Kidney (tissue), 14 donors: Measurements from ENCODE around the gene ALK. TPM values are rescaled to one million over a fixed set of nuclear protein-coding genes. Genes with fewer than 3 reads are reported as not detected.

Experiments used
- DNase-seq, 5 donors: peaks; one replicate each; pipeline ENCODE4 v3.0.0-alpha.2; 2013 to 2020
- FAIRE-seq: peaks from 2 replicates; lab custom pipeline; 2012; peaks lifted over from hg19 to GRCh38; lab: Jason Lieb, UNC
- H3K27ac ChIP-seq, 2 donors: one replicate each; pipeline ENCODE4 v1.7.0; 2013; ENCODE audit warnings: low read depth in 2 of 2, low read length in 2 of 2, inconsistent platforms in 1 of 2
- H3K27me3 ChIP-seq: one replicate; pipeline ENCODE4 v1.7.1; 2013; ENCODE audit warnings: low read length, inconsistent platforms; ENCODE audit not compliant: control insufficient read depth, insufficient read depth
- H3K36me3 ChIP-seq, 3 donors: one replicate each; pipeline versions ENCODE4 v1.7.0 to v1.7.1; 2013; ENCODE audit warnings: low read length in 3 of 3, control low read depth in 1 of 3, inconsistent platforms in 1 of 3; ENCODE audit not compliant: insufficient read depth in 3 of 3, control insufficient read depth in 2 of 3
- H3K4me1 ChIP-seq, 3 donors: one replicate each; pipeline versions ENCODE4 v1.7.0 to v1.7.1; 2013; ENCODE audit warnings: low read length in 3 of 3, inconsistent platforms in 1 of 3, low read depth in 1 of 3; ENCODE audit not compliant: control insufficient read depth in 2 of 3, insufficient read depth in 2 of 3
- H3K4me3 ChIP-seq, 3 donors: one replicate each; pipeline versions ENCODE4 v1.7.0 to v1.8.1; 2013; ENCODE audit warnings: low read length in 3 of 3, control low read depth in 1 of 3, inconsistent platforms in 1 of 3
- H3K9ac ChIP-seq, 3 donors: one replicate each; pipeline versions ENCODE4 v1.7.0 to v1.7.1; 2013; ENCODE audit warnings: low read length in 3 of 3, control low read depth in 1 of 3, inconsistent platforms in 1 of 3
- H3K9me3 ChIP-seq, 3 donors: one replicate each; pipeline versions ENCODE4 v1.7.0 to v1.7.1; 2013; ENCODE audit warnings: low read length in 3 of 3, control low read depth in 1 of 3, inconsistent platforms in 1 of 3; ENCODE audit not compliant: control insufficient read depth in 2 of 3, insufficient read depth in 1 of 3
- intact Hi-C: fragments of 100-400 bp; cut with DNase I; formaldehyde crosslinking; loops from one replicate; pipeline ENCODE4 v1.11.1; 2022
- polyA plus RNA-seq: library from polyadenylated mRNA; stranded (reverse); fragments of 350-450 nt; fragmentation: Illumina TruSeq; extraction: RNeasy Lipid Tissue Mini Kit (QIAGEN cat#74804); gene quantifications from one replicate; pipeline ENCODE4 v1.2.3, GENCODE V29; 2014; ENCODE audit warnings: low read depth, low replicate concordance; ENCODE audit not compliant: insufficient read depth
- total RNA-seq: library from RNA; stranded (reverse); fragmentation: NEBNext Ultra II Directional; extraction: Animal tissue kit (Norgen Biotek cat#: 25700); gene quantifications from one replicate; pipeline ENCODE4 v1.2.1, GENCODE V29; 2021
- TF ChIP-seq, protein P1 (sequence below): IDR thresholded peaks from 3 replicates; pipeline ENCODE4 v1.5.1; 2012; ENCODE audit warnings: mild to moderate bottlenecking, moderate library complexity, borderline replicate concordance; ENCODE audit not compliant: insufficient read depth; ENCODE audit errors: extremely low read depth
- donor health status: control.
- donor health status: control.
- donor health status: control.
- donor health status: control.
- donor health status: control.
- donor health status: DM: yes; HTN: yes; CAD: no.
- donor health status: Normal renal cell carcinoma (clear cell type).

Gene ALK
- total and polyA plus RNA-seq, 2 donors from 2014 or later = 0.13 TPM; not detected in 1

DNA sequence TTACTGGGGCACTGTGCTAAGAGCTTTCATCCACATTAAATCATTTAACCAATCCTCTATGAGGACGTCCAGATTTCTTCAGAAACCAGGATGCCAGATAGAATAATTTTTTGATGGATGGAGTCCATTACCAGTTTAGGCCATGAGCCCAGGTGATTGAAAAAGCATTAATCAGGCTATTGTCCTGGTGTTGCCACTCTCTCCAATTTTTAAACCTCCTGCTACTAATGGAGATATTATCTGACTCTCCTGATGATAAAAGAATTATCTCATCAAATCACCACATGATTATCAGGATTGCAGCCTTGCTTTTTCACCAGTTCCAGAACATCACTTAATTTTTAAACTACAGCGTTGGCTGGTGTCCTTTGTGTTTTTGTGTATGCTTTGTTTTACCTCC, 404.0 kb downstream of the ALK start:
- Histone ChIP-seq H3K4me3 (no peak overlapping the region), H3K4me1 (no peaks in the 10 kb centered on the region), H3K36me3 (no peaks in the 10 kb centered on the region), H3K27ac (no peak overlapping the region), H3K9me3 (no peaks in the 10 kb centered on the region), H3K27me3 (no peaks in the 10 kb centered on the region), H3K9ac (no peak overlapping the region)
- TF ChIP-seq, protein P1, sequence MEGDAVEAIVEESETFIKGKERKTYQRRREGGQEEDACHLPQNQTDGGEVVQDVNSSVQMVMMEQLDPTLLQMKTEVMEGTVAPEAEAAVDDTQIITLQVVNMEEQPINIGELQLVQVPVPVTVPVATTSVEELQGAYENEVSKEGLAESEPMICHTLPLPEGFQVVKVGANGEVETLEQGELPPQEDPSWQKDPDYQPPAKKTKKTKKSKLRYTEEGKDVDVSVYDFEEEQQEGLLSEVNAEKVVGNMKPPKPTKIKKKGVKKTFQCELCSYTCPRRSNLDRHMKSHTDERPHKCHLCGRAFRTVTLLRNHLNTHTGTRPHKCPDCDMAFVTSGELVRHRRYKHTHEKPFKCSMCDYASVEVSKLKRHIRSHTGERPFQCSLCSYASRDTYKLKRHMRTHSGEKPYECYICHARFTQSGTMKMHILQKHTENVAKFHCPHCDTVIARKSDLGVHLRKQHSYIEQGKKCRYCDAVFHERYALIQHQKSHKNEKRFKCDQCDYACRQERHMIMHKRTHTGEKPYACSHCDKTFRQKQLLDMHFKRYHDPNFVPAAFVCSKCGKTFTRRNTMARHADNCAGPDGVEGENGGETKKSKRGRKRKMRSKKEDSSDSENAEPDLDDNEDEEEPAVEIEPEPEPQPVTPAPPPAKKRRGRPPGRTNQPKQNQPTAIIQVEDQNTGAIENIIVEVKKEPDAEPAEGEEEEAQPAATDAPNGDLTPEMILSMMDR = no peak
- no peak for FAIRE-seq
- no peak for DNase-seq
- intact Hi-C loops = no loop called here

DNA sequence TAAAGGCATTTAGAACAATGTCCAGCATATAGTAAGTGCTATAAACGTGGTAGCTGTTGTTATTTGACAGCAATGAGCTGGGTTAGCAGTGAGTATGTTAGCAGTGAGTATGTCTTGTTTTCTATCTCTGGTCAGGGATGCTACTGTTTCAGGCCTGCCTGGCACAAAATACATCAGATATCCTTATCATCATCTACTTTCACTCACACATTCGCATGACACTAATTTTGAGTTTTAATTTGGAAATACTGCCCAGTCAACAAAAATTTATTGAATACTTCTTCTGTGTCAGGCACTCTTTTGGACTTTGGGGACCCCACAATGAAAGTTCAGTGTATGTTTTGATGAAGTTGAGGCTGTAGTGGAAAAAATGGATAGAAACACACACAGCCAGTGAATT, 404.6 kb downstream of the ALK start:
- H3K9me3 ChIP-seq = no peaks in the 10 kb centered on the region
- H3K4me3 ChIP-seq = no peak overlapping the region
- no peaks in the 10 kb centered on the region for H3K27me3 ChIP-seq
- FAIRE-seq (no peak), DNase-seq (no peak)
- TF ChIP-seq, protein P1 = no peak
- H3K27ac ChIP-seq = no peak overlapping the region
- H3K36me3 ChIP-seq = no peaks in the 10 kb centered on the region
- no peaks in the 10 kb centered on the region for H3K4me1 ChIP-seq
- intact Hi-C loops = no loop called here
- no peak overlapping the region for H3K9ac ChIP-seq

- Histone ChIP-seq H3K27me3 (no peaks in the 10 kb centered on the region), H3K9me3 (peaks cover 0 to 3% (median 2%) of the 10 kb centered on the region in 3 donors), H3K36me3 (no peaks in the 10 kb centered on the region), H3K4me1 (no peaks in the 10 kb centered on the region), H3K4me3 (no peak overlapping the region), H3K27ac (no peak overlapping the region), H3K9ac (no peak overlapping the region)
- intact Hi-C loops = no loop called here
- DNase-seq (no peak), FAIRE-seq (no peak)
- TF ChIP-seq, protein P1 = no peak
Measured at GRCh38 chr2:29509878-29510277, 411.5 kb downstream of the ALK start.

DNA sequence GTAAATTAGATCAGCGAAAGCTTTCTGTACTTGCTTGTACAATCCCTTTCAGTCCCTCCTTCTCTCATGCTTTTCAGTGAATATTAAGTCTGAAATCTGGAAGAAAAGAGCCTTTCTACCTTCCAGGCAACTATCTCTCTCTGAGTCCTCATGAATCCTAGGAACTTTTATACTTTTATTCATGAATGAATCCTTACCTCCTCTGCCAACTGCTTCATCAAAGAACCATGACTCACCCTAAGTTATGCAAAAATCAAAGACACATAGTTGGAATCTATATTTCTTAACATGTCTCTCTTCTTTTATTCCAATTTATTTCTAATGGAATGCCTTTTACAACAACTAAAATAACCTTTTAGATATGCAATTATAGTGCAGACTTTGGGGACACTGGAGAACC, 412.0 kb downstream of the ALK start:
- Histone ChIP-seq H3K36me3 (no peaks in the 10 kb centered on the region), H3K27me3 (no peaks in the 10 kb centered on the region), H3K9ac (no peak overlapping the region), H3K9me3 (peaks cover 0 to 3% (median 2%) of the 10 kb centered on the region in 3 donors), H3K4me3 (no peak overlapping the region), H3K4me1 (no peaks in the 10 kb centered on the region), H3K27ac (no peak overlapping the region)
- TF ChIP-seq, protein P1 = no peak
- FAIRE-seq (no peak), DNase-seq (no peak)
- intact Hi-C loops = no loop called here
